ENCODE measurements around the gene SPRR2B. TPM values are rescaled to one million over a fixed set of nuclear protein-coding genes. Genes with fewer than 3 reads are reported as not detected.
"Not testable (repeated sequence)": the region's sequence is repeated elsewhere in the genome, so short reads cannot be mapped to it uniquely, and the experiment has no call there.

Gene SPRR2B
- total RNA-seq = not detected
- total RNA-seq = 0 reads per million in 2 donors

DNA sequence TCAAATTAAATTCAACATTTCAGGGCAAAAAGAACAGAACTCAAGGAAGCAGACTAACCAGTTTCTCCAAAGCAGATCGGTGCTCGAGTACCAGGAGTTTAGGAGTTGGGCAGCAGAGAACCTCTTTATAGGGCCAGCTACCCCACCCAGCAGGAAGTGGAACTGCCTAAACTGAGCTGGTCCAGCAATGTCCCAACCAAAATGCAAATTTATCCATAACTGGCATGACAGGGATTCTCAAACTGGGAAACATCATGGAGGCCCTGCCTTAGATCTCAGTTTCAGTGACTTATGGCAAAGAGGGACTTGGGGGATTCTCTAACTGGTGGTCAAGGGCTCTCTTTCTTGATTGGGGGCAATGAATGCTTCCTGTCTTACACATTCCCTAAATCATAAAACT, at the start of gene SPRR2B:
SPRR2B (minus strand) TSS at position 101 of the 400 bp plus-strand sequence. CDS start 772 bp downstream, outside the sequence.
- Mint-ChIP-seq H3K27ac (no peak within 1 kb of the TSS), H3K4me1 (no peaks in the 10 kb centered on the region), H3K36me3 (ENCODE audit: low read depth) (no peaks in the 10 kb centered on the region), H3K27me3 (peaks cover 56% of the 10 kb centered on the region), H3K4me3 (no peak within 1 kb of the TSS)
- H3K9me3 ChIP-seq (ENCODE audit: control insufficient read depth, low read length, poor library complexity, severe bottlenecking) = no peaks in the 10 kb centered on the region
- ATAC-seq = no peak
- no peak for DNase-seq

DNA sequence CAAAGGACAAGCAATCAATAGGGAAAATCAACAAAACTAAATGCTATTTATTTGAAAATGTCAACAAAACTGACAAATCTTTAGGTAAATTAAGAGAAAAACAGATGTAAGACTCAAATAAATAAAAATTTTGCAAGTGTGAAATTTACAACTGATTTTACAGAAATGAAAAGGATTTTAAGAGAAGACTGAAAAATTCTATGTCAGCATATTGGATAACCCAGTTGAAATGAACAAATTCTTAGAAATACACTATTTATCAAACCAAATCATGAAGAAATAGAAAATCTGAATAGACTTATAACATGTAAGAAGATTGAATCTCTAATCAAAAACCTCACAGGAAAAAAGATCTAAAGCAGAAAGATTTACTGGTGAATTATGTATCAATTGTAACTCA, 49.5 kb upstream of the SPRR2B start:
- no peak overlapping the region for H3K27ac Mint-ChIP-seq
- no peak for ATAC-seq
- no peaks in the 10 kb centered on the region for H3K4me1 Mint-ChIP-seq
- H3K27me3 Mint-ChIP-seq = peaks cover 37% of the 10 kb centered on the region
- peaks cover 2% of the 10 kb centered on the region for H3K9me3 ChIP-seq (ENCODE audit: control insufficient read depth, low read length, poor library complexity, severe bottlenecking)
- no peaks in the 10 kb centered on the region for H3K36me3 Mint-ChIP-seq (ENCODE audit: low read depth)
- H3K4me3 Mint-ChIP-seq = no peak overlapping the region
- no peak for DNase-seq

- ATAC-seq (no peak), DNase-seq (no peak)
- H3K36me3 Mint-ChIP-seq (ENCODE audit: low read depth) = peaks cover 2% of the 10 kb centered on the region
- H3K27ac Mint-ChIP-seq = no peak overlapping the region
- no peak overlapping the region for H3K4me3 Mint-ChIP-seq
- no peaks in the 10 kb centered on the region for H3K4me1 Mint-ChIP-seq
- H3K27me3 Mint-ChIP-seq = peaks cover 51% of the 10 kb centered on the region
- no peaks in the 10 kb centered on the region for H3K9me3 ChIP-seq (ENCODE audit: control insufficient read depth, low read length, poor library complexity, severe bottlenecking)
Observed at GRCh38 chr1:153119491-153119971, 48.1 kb upstream of the SPRR2B start.

GRCh38 chr1:153115264-153115663, 43.9 kb upstream of the SPRR2B start:
- not testable (repeated sequence) for DNase-seq; H3K9me3 ChIP-seq (ENCODE audit: control insufficient read depth, low read length, poor library complexity, severe bottlenecking); H3K27ac Mint-ChIP-seq; H3K36me3 Mint-ChIP-seq (ENCODE audit: low read depth); H3K4me3 Mint-ChIP-seq; H3K4me1 Mint-ChIP-seq; ATAC-seq
- H3K27me3 Mint-ChIP-seq = peaks cover 62% of the 10 kb centered on the region

GRCh38 chr1:153113416-153113815, 42.0 kb upstream of the SPRR2B start, which contains the start of gene SPRR2F:
Gene SPRR2F, minus strand, starts transcription at chr1:153113516. Its CDS starts 783 bp downstream, at chr1:153112733.
- H3K9me3 ChIP-seq (ENCODE audit: control insufficient read depth, low read length, poor library complexity, severe bottlenecking) = no peaks in the 10 kb centered on the region
- H3K27ac Mint-ChIP-seq = no peak within 1 kb of the TSS
- no peak within 1 kb of the TSS for H3K4me3 Mint-ChIP-seq
- H3K4me1 Mint-ChIP-seq = no peaks in the 10 kb centered on the region
- H3K36me3 Mint-ChIP-seq (ENCODE audit: low read depth) = peaks cover 2% of the 10 kb centered on the region
- DNase-seq = no peak
- no peak for ATAC-seq
- H3K27me3 Mint-ChIP-seq = peaks cover 53% of the 10 kb centered on the region

GRCh38 chr1:153112454-153112853, 41.0 kb upstream of the SPRR2B start:
- ATAC-seq; H3K4me1 Mint-ChIP-seq; H3K27ac Mint-ChIP-seq; H3K9me3 ChIP-seq (ENCODE audit: control insufficient read depth, low read length, poor library complexity, severe bottlenecking); H3K36me3 Mint-ChIP-seq (ENCODE audit: low read depth); DNase-seq; H3K4me3 Mint-ChIP-seq: not testable (repeated sequence)
- H3K27me3 Mint-ChIP-seq = peaks cover 43% of the 10 kb centered on the region

GRCh38 chr1:153100245-153100644, 28.8 kb upstream of the SPRR2B start:
- ATAC-seq = no peak

GRCh38 chr1:153099461-153100045, 28.1 kb upstream of the SPRR2B start:
- Mint-ChIP-seq H3K36me3 (ENCODE audit: low read depth) (no peaks in the 10 kb centered on the region), H3K27me3 (peaks cover 38% of the 10 kb centered on the region)

More at GRCh38 chr1:153100245-153100644, 28.8 kb upstream of the SPRR2B start:
- no peak for DNase-seq
- no peak overlapping the region for H3K27ac Mint-ChIP-seq
- H3K36me3 Mint-ChIP-seq (ENCODE audit: low read depth) = no peaks in the 10 kb centered on the region
- peaks cover 32% of the 10 kb centered on the region for H3K27me3 Mint-ChIP-seq
- H3K9me3 ChIP-seq (ENCODE audit: control insufficient read depth, low read length, poor library complexity, severe bottlenecking) = no peaks in the 10 kb centered on the region
- no peak overlapping the region for H3K4me3 Mint-ChIP-seq
- H3K4me1 Mint-ChIP-seq = no peaks in the 10 kb centered on the region

GRCh38 chr1:153095764-153096163, 24.4 kb upstream of the SPRR2B start:
- no peak overlapping the region for H3K4me3 Mint-ChIP-seq
- H3K4me1 Mint-ChIP-seq = no peaks in the 10 kb centered on the region
- DNase-seq (no peak), ATAC-seq (no peak)
- no peaks in the 10 kb centered on the region for H3K9me3 ChIP-seq (ENCODE audit: control insufficient read depth, low read length, poor library complexity, severe bottlenecking)
- peaks cover 37% of the 10 kb centered on the region for H3K27me3 Mint-ChIP-seq
- H3K36me3 Mint-ChIP-seq (ENCODE audit: low read depth) = no peaks in the 10 kb centered on the region
- H3K27ac Mint-ChIP-seq = no peak overlapping the region

More at GRCh38 chr1:153099461-153100045, 28.1 kb upstream of the SPRR2B start:
- Mint-ChIP-seq H3K27ac (no peak overlapping the region), H3K4me1 (no peaks in the 10 kb centered on the region), H3K4me3 (no peak overlapping the region)
- no peaks in the 10 kb centered on the region for H3K9me3 ChIP-seq (ENCODE audit: control insufficient read depth, low read length, poor library complexity, severe bottlenecking)
- ATAC-seq (no peak), DNase-seq (no peak)

GRCh38 chr1:153094426-153094825, 23.0 kb upstream of the SPRR2B start, which contains the start of gene SPRR2E:
Gene SPRR2E, minus strand, starts transcription at chr1:153094526. Its CDS starts 775 bp downstream, at chr1:153093751.
- no peaks in the 10 kb centered on the region for H3K4me1 Mint-ChIP-seq
- H3K9me3 ChIP-seq (ENCODE audit: control insufficient read depth, low read length, poor library complexity, severe bottlenecking) = no peaks in the 10 kb centered on the region
- H3K27me3 Mint-ChIP-seq = peaks cover 38% of the 10 kb centered on the region
- DNase-seq (no peak), ATAC-seq (no peak)
- no peak within 1 kb of the TSS for H3K4me3 Mint-ChIP-seq
- no peak within 1 kb of the TSS for H3K27ac Mint-ChIP-seq
- no peaks in the 10 kb centered on the region for H3K36me3 Mint-ChIP-seq (ENCODE audit: low read depth)

GRCh38 chr1:153087652-153088051, 16.2 kb upstream of the SPRR2B start:
- no peaks in the 10 kb centered on the region for H3K9me3 ChIP-seq (ENCODE audit: control insufficient read depth, low read length, poor library complexity, severe bottlenecking)
- DNase-seq (no peak), ATAC-seq (no peak)
- Mint-ChIP-seq H3K4me3 (no peak overlapping the region), H3K4me1 (no peaks in the 10 kb centered on the region), H3K36me3 (ENCODE audit: low read depth) (no peaks in the 10 kb centered on the region), H3K27ac (no peak overlapping the region), H3K27me3 (peaks cover 47% of the 10 kb centered on the region)

- H3K27me3 Mint-ChIP-seq = peaks cover 35% of the 10 kb centered on the region
- no peaks in the 10 kb centered on the region for H3K4me1 Mint-ChIP-seq
- no peak for DNase-seq
- ATAC-seq = no peak
- no peak overlapping the region for H3K4me3 Mint-ChIP-seq
- no peaks in the 10 kb centered on the region for H3K9me3 ChIP-seq (ENCODE audit: control insufficient read depth, low read length, poor library complexity, severe bottlenecking)
- H3K36me3 Mint-ChIP-seq (ENCODE audit: low read depth) = no peaks in the 10 kb centered on the region
- H3K27ac Mint-ChIP-seq = no peak overlapping the region
Observed at GRCh38 chr1:153081736-153082135, 10.3 kb upstream of the SPRR2B start.

DNA sequence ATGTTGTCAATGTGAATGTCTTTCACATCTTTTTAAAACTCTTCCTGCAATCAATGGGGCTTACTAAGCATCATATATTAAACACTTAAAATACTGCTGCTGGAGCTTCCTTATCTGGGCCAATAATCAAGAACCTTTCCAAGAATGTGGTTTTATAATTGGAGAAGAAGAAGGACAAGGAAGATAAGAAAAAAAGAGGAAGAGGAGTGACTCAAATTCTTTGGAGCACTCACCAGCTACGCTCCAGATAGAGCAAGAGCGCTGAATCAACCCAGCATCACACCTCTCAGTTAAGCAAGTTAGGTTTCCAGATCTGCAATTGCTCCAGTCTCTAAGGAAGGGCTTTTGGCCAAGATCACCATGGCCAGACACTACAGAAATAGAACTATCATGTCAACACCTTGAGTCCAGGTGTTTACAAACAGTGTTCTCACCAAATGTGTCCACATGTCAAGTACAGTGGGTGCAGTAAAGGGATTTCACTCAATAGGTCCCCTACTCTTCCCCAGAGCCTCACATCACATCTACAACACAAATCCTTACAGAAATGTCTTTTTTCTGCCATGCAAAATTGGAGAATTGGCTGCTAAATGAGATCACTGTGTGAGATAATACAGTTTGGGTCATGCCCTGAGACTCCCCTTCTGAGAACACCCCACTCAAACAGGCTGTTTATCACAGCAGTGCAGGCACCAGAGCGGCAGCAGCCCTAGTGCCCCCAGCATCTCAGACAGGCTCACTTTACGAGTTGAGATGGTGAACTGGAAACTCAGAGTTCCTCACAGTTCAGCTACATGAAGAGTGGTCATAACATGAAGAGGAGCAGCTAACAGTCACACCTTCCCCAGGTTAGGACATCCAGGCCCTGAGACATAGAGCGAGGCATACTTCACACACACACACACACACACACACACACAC, 1.7 kb upstream of the SPRR2B start:
- ATAC-seq = no peak
- no peaks in the 10 kb centered on the region for H3K9me3 ChIP-seq (ENCODE audit: control insufficient read depth, low read length, poor library complexity, severe bottlenecking)
- H3K36me3 Mint-ChIP-seq (ENCODE audit: low read depth) = no peaks in the 10 kb centered on the region
- no peaks in the 10 kb centered on the region for H3K4me1 Mint-ChIP-seq
- H3K27ac Mint-ChIP-seq = no peak overlapping the region
- H3K27me3 Mint-ChIP-seq = peaks cover 56% of the 10 kb centered on the region
- no peak for DNase-seq
- H3K4me3 Mint-ChIP-seq = no peak overlapping the region

All from T-helper 17 cell (primary cell).